ENCODE measurements around the gene FAM149B1.

Gene FAM149B1

GRCh38 chr10:73289958-73290357 is 122.0 kb downstream of the FAM149B1 start:
- DNase-seq, result no peak

GRCh38 chr10:73293461-73293860 is 125.5 kb downstream of the FAM149B1 start:
- no peak for DNase-seq

Data from SHP77 (cell line).